MM.1S (cell line): ENCODE results near the gene ADRB1.

Experiments used
- EZH2 ChIP-seq: fragments of 300-600 bp; sonication (generic); optimal IDR thresholded peaks from 2 replicates; pipeline ENCODE3; 2017; ENCODE audit warnings: low read depth, mild to moderate bottlenecking, antibody characterized with exemption, low read length, mixed read lengths
- TF ChIP-seq, protein P1 (sequence below): fragments of 300-600 bp; sonication (generic); IDR thresholded peaks from 2 replicates; pipeline ENCODE4 v1.5.1; 2016; ENCODE audit warnings: antibody characterized with exemption, low read length, mixed read lengths

GRCh38 chr10:114044247-114045135, 825 bp downstream of the ADRB1 start:
- TF ChIP-seq, protein P1, sequence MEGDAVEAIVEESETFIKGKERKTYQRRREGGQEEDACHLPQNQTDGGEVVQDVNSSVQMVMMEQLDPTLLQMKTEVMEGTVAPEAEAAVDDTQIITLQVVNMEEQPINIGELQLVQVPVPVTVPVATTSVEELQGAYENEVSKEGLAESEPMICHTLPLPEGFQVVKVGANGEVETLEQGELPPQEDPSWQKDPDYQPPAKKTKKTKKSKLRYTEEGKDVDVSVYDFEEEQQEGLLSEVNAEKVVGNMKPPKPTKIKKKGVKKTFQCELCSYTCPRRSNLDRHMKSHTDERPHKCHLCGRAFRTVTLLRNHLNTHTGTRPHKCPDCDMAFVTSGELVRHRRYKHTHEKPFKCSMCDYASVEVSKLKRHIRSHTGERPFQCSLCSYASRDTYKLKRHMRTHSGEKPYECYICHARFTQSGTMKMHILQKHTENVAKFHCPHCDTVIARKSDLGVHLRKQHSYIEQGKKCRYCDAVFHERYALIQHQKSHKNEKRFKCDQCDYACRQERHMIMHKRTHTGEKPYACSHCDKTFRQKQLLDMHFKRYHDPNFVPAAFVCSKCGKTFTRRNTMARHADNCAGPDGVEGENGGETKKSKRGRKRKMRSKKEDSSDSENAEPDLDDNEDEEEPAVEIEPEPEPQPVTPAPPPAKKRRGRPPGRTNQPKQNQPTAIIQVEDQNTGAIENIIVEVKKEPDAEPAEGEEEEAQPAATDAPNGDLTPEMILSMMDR, result no peak
- no peak for TF ChIP-seq EZH2
